H4 (cell line): ENCODE measurements around the gene CEP72. TPM values are rescaled to one million over a fixed set of nuclear protein-coding genes. Genes with fewer than 3 reads are reported as not detected.
"Not testable (repeated sequence)": the region's sequence is repeated elsewhere in the genome, so short reads cannot be mapped to it uniquely, and the experiment has no call there.

ENCODE experiments used
- DNase-seq: peaks from one replicate; pipeline ENCODE4 v3.0.0-alpha.2; 2015; ENCODE audit warnings: low spot score
- total RNA-seq: library from RNA; depleted of rRNA; stranded (reverse); fragments of >200 nt; shearing (Covaris generic); gene quantifications from 2 replicates; pipeline ENCODE4 v1.2.3, GENCODE V29; 2014

Gene CEP72
- total RNA-seq, 1 experiment from 2014 or later: 4.8 TPM

- no peak for DNase-seq
These were observed 30.9 kb upstream of the CEP72 start for GRCh38 chr5:581266-581665.

- no peak for DNase-seq
These were observed 30.2 kb upstream of the CEP72 start for GRCh38 chr5:581941-582340.

- DNase-seq: not testable (repeated sequence)
These were observed 29.7 kb upstream of the CEP72 start for GRCh38 chr5:582445-582844.

GRCh38 chr5:582936-583635 is 29.1 kb upstream of the CEP72 start:
- no peak for DNase-seq

GRCh38 chr5:583645-584044 is 28.5 kb upstream of the CEP72 start:
- no peak for DNase-seq

- DNase-seq: no peak
These were observed 27.9 kb upstream of the CEP72 start for GRCh38 chr5:584216-584615.

GRCh38 chr5:584846-585245 is 27.3 kb upstream of the CEP72 start:
- no peak for DNase-seq

GRCh38 chr5:585556-585955 is 26.6 kb upstream of the CEP72 start:
- DNase-seq: no peak

GRCh38 chr5:585962-586628 is 26.0 kb upstream of the CEP72 start:
- DNase-seq: no peak

- no peak for DNase-seq
These were observed 25.3 kb upstream of the CEP72 start for GRCh38 chr5:586751-587285.

GRCh38 chr5:587403-587802 is 24.7 kb upstream of the CEP72 start:
- DNase-seq: no peak

- DNase-seq: no peak
These were observed 23.6 kb upstream of the CEP72 start for GRCh38 chr5:588406-588995.

GRCh38 chr5:589173-589572 is 23.0 kb upstream of the CEP72 start:
- DNase-seq: no peak

- DNase-seq: no peak
These were observed 22.6 kb upstream of the CEP72 start for GRCh38 chr5:589588-589987.

GRCh38 chr5:590346-590745 is 21.8 kb upstream of the CEP72 start:
- no peak for DNase-seq

GRCh38 chr5:591746-592145 is 20.4 kb upstream of the CEP72 start:
- DNase-seq: no peak

- no peak for DNase-seq
These were observed 20.0 kb upstream of the CEP72 start for GRCh38 chr5:592158-592557.

- DNase-seq: no peak
These were observed 18.6 kb upstream of the CEP72 start for GRCh38 chr5:593511-593910.

- no peak for DNase-seq
These were observed 17.8 kb upstream of the CEP72 start for GRCh38 chr5:594226-594860.

GRCh38 chr5:595285-595875 is 16.8 kb upstream of the CEP72 start:
- DNase-seq: no peak

GRCh38 chr5:597871-598563 is 14.1 kb upstream of the CEP72 start:
- DNase-seq: no peak

GRCh38 chr5:598564-598890 is 13.6 kb upstream of the CEP72 start:
- no peak for DNase-seq
